ENCODE data around the gene SLC6A8.

SLC6A8 gene

GRCh38 chrX:153662266-153662665 is 25.5 kb upstream of the SLC6A8 start:
- Mint-ChIP-seq H3K9me3 (no peaks in the 10 kb centered on the region), H3K27ac (no peak overlapping the region), H3K27me3 (ENCODE audit: low read depth) (peaks cover 36% of the 10 kb centered on the region), H3K4me1 (ENCODE audit: low read depth) (no peaks in the 10 kb centered on the region), H3K36me3 (ENCODE audit: low read depth) (no peaks in the 10 kb centered on the region), H3K4me3 (peak overlapping the region; percentile 42)
- DNase-seq (ENCODE audit: low spot score): peak; percentile 24

DNA sequence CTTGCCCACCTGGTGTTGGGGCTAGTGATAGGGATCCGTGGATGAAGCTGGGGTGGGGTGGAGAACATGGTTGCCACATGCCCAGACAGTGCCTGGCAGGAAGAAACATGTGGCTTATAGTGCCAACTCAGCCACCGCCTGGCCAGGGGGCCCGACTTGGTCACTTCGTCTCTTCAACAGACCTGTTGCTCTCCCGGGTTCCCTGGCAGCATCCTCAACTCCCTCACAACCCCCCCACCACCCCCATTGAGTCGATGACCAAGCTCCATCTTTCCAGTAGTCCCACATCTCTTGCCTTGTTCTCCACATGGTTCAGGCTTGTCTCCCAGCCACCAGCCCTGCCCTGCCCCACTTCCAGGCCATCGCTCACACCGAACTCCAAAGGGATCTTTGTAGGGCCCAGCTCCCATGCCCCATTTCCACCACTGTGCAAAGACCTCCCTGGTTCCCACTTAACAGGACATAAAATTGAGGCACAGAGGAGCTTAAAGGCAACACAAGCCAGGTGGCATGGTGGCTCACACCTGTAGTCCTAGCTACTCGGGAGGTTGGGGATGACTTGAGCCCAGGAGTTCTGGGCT is 21.9 kb upstream of the SLC6A8 start:
- no peak overlapping the region for H3K27ac Mint-ChIP-seq
- H3K36me3 Mint-ChIP-seq (ENCODE audit: low read depth): no peaks in the 10 kb centered on the region
- H3K4me1 Mint-ChIP-seq (ENCODE audit: low read depth): peaks cover 4% of the 10 kb centered on the region
- peaks cover 24% of the 10 kb centered on the region for H3K27me3 Mint-ChIP-seq (ENCODE audit: low read depth)
- H3K9me3 Mint-ChIP-seq: no peaks in the 10 kb centered on the region
- no peak for DNase-seq (ENCODE audit: low spot score)
- H3K4me3 Mint-ChIP-seq: no peak overlapping the region

DNA sequence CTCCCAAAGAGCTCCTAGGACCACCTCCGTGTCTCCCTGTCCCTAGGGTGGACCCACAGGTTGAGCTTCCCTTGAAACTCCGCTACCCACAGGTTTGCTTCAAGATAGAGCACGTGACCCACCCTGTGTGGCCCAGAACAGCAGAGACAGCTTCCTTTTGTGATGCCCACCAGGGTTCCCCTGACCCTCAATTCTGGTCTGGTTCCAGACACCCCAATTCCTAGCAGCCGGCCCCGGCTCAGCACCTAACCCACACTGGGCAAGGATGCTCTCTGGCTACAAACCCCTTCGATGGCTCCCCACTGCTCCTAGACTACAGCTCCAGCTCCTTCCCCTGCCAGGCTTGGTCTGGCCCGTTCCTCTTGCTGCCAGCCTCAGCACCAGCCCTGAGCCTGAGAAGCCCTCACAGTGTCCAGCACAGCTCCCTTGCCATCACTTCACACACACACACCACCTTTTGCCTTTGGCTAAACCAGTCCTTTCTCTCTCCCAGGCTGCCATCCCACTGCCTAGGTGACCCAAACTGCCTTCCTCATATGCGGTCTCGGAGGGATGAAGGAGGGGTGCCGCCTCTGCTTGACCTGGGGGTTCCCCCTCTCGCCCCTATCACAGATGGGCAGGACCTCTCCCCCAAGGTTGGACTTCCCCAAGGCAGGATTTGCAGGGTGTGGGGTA is 20.3 kb upstream of the SLC6A8 start:
- Mint-ChIP-seq H3K27ac (peak overlapping the region; percentile 17), H3K4me3 (peak overlapping the region; percentile 74), H3K9me3 (no peaks in the 10 kb centered on the region), H3K27me3 (ENCODE audit: low read depth) (peaks cover 12% of the 10 kb centered on the region), H3K4me1 (ENCODE audit: low read depth) (peaks cover 4% of the 10 kb centered on the region), H3K36me3 (ENCODE audit: low read depth) (no peaks in the 10 kb centered on the region)
- no peak for DNase-seq (ENCODE audit: low spot score)

DNA sequence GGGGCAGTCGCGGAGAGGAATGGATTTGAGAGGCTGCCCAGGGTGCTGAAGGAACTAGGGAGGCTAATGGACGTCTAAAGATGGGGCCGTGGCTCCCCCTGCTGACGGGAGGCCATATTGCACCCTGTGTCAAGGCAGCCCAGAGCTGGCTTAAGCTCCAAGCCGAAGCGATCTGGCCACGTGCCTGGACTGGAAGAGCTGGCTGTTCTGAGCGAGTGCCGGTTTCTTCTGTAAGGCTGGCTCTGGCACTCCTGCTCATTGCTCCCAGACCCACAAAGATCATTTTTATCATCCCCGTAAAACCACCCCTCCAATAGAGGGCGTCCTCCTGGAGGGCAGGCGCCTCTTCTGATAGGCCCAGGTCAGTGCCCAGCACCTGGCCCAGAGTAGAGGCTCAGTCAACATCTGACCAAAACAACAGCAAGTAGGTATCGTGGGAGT is 19.8 kb upstream of the SLC6A8 start:
- peak; percentile 58 for DNase-seq (ENCODE audit: low spot score)
- H3K9me3 Mint-ChIP-seq: no peaks in the 10 kb centered on the region
- H3K36me3 Mint-ChIP-seq (ENCODE audit: low read depth): no peaks in the 10 kb centered on the region
- peaks cover 4% of the 10 kb centered on the region for H3K4me1 Mint-ChIP-seq (ENCODE audit: low read depth)
- peak overlapping the region; percentile 17 for H3K27ac Mint-ChIP-seq
- H3K27me3 Mint-ChIP-seq (ENCODE audit: low read depth): peaks cover 13% of the 10 kb centered on the region
- H3K4me3 Mint-ChIP-seq: peak overlapping the region; percentile 74

DNA sequence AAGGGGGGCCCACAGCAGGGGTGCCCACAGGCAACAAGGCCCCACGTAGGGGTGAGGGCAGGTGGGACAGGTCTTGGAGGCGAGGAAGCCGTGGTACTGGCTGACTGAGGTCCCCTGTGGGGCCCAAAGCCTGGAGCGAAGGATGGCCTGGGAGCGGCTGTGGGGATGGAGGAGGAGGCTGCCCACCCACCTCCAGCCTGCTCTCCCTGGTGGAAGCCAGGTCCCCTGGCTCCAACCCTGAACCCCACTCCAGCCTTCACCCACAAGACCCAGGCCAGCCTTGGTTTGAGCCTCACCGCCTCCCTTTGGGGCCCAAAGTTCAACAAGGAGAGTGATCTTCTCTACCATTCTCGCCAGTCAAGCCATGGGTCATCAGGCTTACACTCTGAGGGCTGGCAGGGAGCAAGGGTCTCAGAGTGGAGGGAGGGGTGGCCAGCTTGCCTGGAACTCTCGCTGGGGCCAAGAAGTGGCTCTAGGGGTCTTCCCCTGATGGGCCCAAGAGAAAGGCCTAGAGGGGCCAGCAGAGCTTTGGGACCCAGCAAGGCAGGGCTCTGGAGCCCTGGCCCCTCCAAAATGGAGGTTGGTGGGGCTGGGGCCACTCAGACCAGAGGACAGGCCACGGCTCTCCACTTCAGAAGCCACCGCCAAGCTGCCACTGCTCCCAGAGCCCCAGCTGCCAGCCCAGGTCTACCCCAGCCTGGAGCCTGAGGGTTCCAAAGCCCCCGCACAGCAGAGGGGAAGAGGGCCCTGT is 19.1 kb upstream of the SLC6A8 start:
- Mint-ChIP-seq H3K4me3 (no peak overlapping the region), H3K27me3 (ENCODE audit: low read depth) (peaks cover 14% of the 10 kb centered on the region), H3K4me1 (ENCODE audit: low read depth) (peaks cover 4% of the 10 kb centered on the region), H3K9me3 (no peaks in the 10 kb centered on the region), H3K36me3 (ENCODE audit: low read depth) (no peaks in the 10 kb centered on the region), H3K27ac (no peak overlapping the region)
- no peak for DNase-seq (ENCODE audit: low spot score)

- DNase-seq (ENCODE audit: low spot score): no peak
- Mint-ChIP-seq H3K27me3 (ENCODE audit: low read depth) (peaks cover 19% of the 10 kb centered on the region), H3K36me3 (ENCODE audit: low read depth) (no peaks in the 10 kb centered on the region), H3K4me3 (no peak overlapping the region), H3K27ac (no peak overlapping the region), H3K9me3 (no peaks in the 10 kb centered on the region), H3K4me1 (ENCODE audit: low read depth) (peaks cover 4% of the 10 kb centered on the region)
These were observed 18.4 kb upstream of the SLC6A8 start for GRCh38 chrX:153669174-153669890.

GRCh38 chrX:153669901-153670731 is 17.6 kb upstream of the SLC6A8 start:
- Mint-ChIP-seq H3K4me1 (ENCODE audit: low read depth) (peaks cover 4% of the 10 kb centered on the region), H3K36me3 (ENCODE audit: low read depth) (no peaks in the 10 kb centered on the region), H3K9me3 (no peaks in the 10 kb centered on the region), H3K27me3 (ENCODE audit: low read depth) (peaks cover 26% of the 10 kb centered on the region), H3K27ac (no peak overlapping the region), H3K4me3 (no peak overlapping the region)
- no peak for DNase-seq (ENCODE audit: low spot score)

DNA sequence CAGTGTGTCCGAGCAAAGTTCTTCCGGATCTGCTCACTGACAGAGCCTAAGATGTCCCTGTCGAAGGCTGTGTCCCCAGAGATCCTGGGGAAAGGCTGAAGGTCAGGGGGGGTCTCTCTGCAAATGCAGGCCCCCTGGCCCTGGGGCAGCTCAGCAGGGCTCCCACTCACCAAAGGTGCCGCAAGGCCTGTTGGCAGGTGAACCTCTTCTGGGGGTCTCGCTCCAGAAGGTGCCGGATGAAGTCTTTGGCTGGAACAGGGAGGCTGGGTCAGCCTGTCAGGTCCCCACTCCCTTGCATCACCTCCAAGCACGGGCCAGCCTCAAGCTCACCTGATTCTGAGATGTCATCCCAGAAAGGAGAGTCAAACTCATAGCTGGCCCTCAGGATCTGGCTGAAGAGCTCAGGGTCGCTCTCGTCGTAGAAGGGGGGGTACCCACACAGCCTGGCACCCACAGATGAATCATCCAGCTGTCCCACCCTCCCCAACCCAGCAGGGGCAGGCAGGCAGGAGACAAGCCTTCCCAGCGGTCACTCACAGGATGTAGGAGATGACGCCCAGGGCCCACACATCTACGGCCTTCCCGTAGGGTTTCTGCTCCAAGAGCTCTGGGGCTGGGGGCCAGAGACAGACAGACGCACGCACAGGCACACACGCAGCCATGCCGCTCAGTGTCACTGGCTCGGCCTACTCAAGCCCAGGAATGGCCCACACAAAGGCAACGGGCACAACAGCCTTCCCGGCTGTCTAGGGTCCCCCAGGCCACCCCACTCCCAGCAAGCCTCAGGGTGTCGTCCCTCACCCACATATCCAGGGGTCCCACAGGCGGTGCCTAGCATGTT is 16.8 kb upstream of the SLC6A8 start:
- Mint-ChIP-seq H3K9me3 (no peaks in the 10 kb centered on the region), H3K4me3 (no peak overlapping the region), H3K27me3 (ENCODE audit: low read depth) (peaks cover 28% of the 10 kb centered on the region), H3K36me3 (ENCODE audit: low read depth) (no peaks in the 10 kb centered on the region), H3K27ac (no peak overlapping the region), H3K4me1 (ENCODE audit: low read depth) (peaks cover 4% of the 10 kb centered on the region)
- no peak for DNase-seq (ENCODE audit: low spot score)

DNA sequence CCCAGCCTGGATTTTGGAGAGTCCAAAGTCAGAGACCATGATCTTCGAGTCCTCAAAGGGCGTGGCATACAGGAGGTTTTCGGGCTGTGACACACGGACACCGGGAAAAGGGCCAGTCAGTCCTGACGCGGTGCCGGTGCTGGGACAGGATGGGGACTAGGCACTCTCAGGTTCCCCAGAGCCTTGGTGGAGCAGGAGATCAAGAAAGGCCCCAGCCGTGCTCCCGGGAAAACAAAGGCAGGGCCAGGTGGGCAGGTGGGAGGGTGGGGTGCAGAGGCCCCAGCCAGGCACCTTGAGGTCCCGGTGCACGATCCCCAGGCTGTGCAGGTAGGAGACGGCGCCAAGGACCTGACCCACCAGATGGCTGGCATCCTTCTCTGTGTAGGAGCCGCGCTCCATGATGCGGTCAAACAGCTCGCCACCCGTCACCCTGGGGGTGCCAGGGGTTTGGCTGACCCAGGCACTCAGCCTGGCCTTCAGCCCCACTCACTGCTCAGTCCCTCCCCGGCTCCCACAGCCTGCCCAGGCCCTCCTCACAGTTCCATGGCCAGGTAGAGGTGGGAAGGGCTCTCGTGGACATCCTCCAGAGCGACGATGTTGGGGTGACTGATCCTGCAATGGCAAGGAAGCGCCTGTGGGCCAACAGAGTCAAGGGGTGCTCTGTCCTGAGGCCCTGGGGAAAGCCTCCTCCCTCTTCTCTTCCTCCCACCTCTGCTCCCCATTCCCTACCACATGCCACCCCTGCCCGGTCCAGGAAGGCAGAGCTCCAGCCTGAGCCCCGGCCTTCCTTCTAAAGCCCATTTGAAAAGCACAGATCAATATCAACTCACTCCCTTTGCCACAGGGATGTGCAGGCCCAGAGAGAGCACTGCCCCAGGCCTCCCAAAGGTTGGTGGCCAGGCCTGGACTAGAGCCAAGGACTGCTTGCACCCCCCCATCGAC is 15.9 kb upstream of the SLC6A8 start:
- Mint-ChIP-seq H3K27ac (no peak overlapping the region), H3K4me1 (ENCODE audit: low read depth) (peaks cover 4% of the 10 kb centered on the region), H3K27me3 (ENCODE audit: low read depth) (peaks cover 25% of the 10 kb centered on the region), H3K4me3 (no peak overlapping the region), H3K36me3 (ENCODE audit: low read depth) (no peaks in the 10 kb centered on the region), H3K9me3 (no peaks in the 10 kb centered on the region)
- no peak for DNase-seq (ENCODE audit: low spot score)

- Mint-ChIP-seq H3K36me3 (ENCODE audit: low read depth) (no peaks in the 10 kb centered on the region), H3K4me3 (no peak overlapping the region), H3K4me1 (ENCODE audit: low read depth) (peaks cover under 1% of the 10 kb centered on the region), H3K27me3 (ENCODE audit: low read depth) (peaks cover 22% of the 10 kb centered on the region), H3K9me3 (no peaks in the 10 kb centered on the region), H3K27ac (no peak overlapping the region)
- DNase-seq (ENCODE audit: low spot score): no peak
These were observed 14.9 kb upstream of the SLC6A8 start for GRCh38 chrX:153672531-153673427.

- Mint-ChIP-seq H3K36me3 (ENCODE audit: low read depth) (no peaks in the 10 kb centered on the region), H3K4me1 (ENCODE audit: low read depth) (no peaks in the 10 kb centered on the region), H3K4me3 (no peak within 1 kb of the TSS), H3K27ac (no peak within 1 kb of the TSS), H3K27me3 (ENCODE audit: low read depth) (peaks cover 22% of the 10 kb centered on the region), H3K9me3 (no peaks in the 10 kb centered on the region)
- DNase-seq (ENCODE audit: low spot score): no peak
These were observed 14.1 kb upstream of the SLC6A8 start, which contains the start of gene PNCK for GRCh38 chrX:153673428-153674218. TSS of gene PNCK (minus strand) at chrX:153673813. CDS start at chrX:153673076, 737 bp downstream.

Measured in T-helper 2 cell treated with Interferon-gamma antibody and Interleukin-4, amounts not matched to agents 5 μg/mL and 100 μg/mL, for 36 hours (primary cell).